ENCODE data around the gene KANSL1. TPM values are rescaled to one million over a fixed set of nuclear protein-coding genes. Genes with fewer than 3 reads are reported as not detected.
A peak's percentile ranks its signal among the peaks of the same experiment; 100 is the strongest.

Gene KANSL1
- polyA plus RNA-seq, 3 donors, result 3.1 to 31.9 (median 4.6) TPM

DNA sequence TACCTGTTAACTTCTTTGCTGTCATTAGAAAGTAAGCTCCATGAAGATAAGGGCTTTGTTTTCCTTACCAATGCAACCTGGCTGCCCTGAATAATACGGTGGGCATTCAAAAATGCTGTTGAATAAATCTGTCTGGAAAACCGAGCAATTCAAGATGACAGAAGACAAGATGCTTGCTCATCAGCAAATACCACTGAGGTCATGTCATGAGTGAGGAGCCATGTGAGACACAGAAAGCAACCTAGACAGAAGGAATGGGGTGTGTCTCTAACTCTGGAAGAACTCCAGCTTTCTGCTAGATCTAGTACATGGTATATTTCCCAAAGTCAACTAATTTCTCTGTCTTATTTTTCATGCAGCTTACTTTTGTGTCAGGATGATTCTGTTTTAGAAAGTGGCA, 130.0 kb downstream of the KANSL1 start:
- Mint-ChIP-seq H3K27ac (no peak overlapping the region), H3K4me3 (no peak overlapping the region), H3K27me3 (ENCODE audit: low read depth in 3 of 3) (no peaks in the 10 kb centered on the region), H3K4me1 (no peaks in the 10 kb centered on the region), H3K36me3 (peaks cover 63 to 77% of the 10 kb centered on the region in 2 donors), H3K9me3 (no peaks in the 10 kb centered on the region)
- no peak overlapping the region for H3K9ac ChIP-seq (ENCODE audit: insufficient read depth, low read length, poor library complexity, severe bottlenecking)
- DNase-seq, result no peak
- peak overlapping the region in 1 of 2 donors; percentile 3 for H3K27ac ChIP-seq (ENCODE audit: low read depth in 1 of 2, low read length in 2 of 2)
- peaks cover 60 to 95% of the 10 kb centered on the region in 2 donors for H3K36me3 ChIP-seq (replicated peaks in 1 of 2; ENCODE audit: control insufficient read depth in 1 of 2, insufficient read depth in 2 of 2, low read length in 2 of 2)
- no peaks in the 10 kb centered on the region for H3K9me3 ChIP-seq (replicated peaks in 1 of 2; ENCODE audit: control insufficient read depth in 1 of 2, insufficient read depth in 1 of 2, low read length in 2 of 2)
- H3K4me3 ChIP-seq (replicated peaks in 1 of 3; ENCODE audit: low read depth in 2 of 3, low read length in 3 of 3), result no peak overlapping the region
- TF ChIP-seq, protein P1, sequence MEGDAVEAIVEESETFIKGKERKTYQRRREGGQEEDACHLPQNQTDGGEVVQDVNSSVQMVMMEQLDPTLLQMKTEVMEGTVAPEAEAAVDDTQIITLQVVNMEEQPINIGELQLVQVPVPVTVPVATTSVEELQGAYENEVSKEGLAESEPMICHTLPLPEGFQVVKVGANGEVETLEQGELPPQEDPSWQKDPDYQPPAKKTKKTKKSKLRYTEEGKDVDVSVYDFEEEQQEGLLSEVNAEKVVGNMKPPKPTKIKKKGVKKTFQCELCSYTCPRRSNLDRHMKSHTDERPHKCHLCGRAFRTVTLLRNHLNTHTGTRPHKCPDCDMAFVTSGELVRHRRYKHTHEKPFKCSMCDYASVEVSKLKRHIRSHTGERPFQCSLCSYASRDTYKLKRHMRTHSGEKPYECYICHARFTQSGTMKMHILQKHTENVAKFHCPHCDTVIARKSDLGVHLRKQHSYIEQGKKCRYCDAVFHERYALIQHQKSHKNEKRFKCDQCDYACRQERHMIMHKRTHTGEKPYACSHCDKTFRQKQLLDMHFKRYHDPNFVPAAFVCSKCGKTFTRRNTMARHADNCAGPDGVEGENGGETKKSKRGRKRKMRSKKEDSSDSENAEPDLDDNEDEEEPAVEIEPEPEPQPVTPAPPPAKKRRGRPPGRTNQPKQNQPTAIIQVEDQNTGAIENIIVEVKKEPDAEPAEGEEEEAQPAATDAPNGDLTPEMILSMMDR (IDR thresholded peaks at IDR 0.05), result no peak
- peaks cover 70% of the 10 kb centered on the region for H4K20me1 ChIP-seq (ENCODE audit: insufficient read depth, low read length)
- peaks cover 5% of the 10 kb centered on the region for H3K79me2 ChIP-seq (ENCODE audit: insufficient read depth, low read length)
- 72% methylated on average over 2 of the region's 2 CpGs for WGBS (ENCODE audit: insufficient coverage)
- H3K4me2 ChIP-seq (replicated peaks; ENCODE audit: extremely low read depth, low read length, poor library complexity, severe bottlenecking), result no peak overlapping the region
- intact Hi-C loops (cut with micrococcal nuclease), result no loop called here
- no peaks in the 10 kb centered on the region for H3K27me3 ChIP-seq (ENCODE audit: control insufficient read depth in 2 of 2, insufficient read depth in 2 of 2, low read length in 2 of 2)
- H3K4me1 ChIP-seq (ENCODE audit: control insufficient read depth in 1 of 2, insufficient read depth in 2 of 2, low read length in 2 of 2), result no peaks in the 10 kb centered on the region
- H2AFZ ChIP-seq (ENCODE audit: insufficient read depth, low read depth, low read length, poor library complexity, severe bottlenecking), result no peak overlapping the region

DNA sequence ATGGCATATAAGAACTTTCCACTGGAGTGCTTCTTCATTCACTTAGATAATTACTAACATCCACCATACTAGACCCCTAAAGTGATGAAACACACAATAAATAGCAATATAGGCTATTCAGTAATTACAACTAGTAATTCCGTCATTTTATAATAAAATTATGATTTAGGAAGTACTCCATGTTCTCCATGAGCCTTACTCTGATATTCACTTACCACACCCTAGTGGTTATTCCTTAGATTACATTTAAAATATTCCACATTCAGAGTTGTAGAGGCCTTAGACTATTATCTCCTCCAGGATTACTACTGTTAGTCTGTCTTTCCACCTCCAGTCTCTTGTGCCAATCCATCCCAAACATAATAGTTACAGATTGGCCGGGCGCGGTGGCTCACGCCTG, 131.8 kb downstream of the KANSL1 start:
- H2AFZ ChIP-seq (ENCODE audit: insufficient read depth, low read depth, low read length, poor library complexity, severe bottlenecking), result no peak overlapping the region
- H4K20me1 ChIP-seq (ENCODE audit: insufficient read depth, low read length), result peaks cover 72% of the 10 kb centered on the region
- intact Hi-C loops (cut with micrococcal nuclease), result no loop called here
- H3K27me3 ChIP-seq (ENCODE audit: control insufficient read depth in 2 of 2, insufficient read depth in 2 of 2, low read length in 2 of 2), result no peaks in the 10 kb centered on the region
- Mint-ChIP-seq H3K4me3 (no peak overlapping the region), H3K9me3 (no peaks in the 10 kb centered on the region), H3K27me3 (ENCODE audit: low read depth in 3 of 3) (no peaks in the 10 kb centered on the region), H3K4me1 (peaks cover 3% of the 10 kb centered on the region), H3K27ac (peak overlapping the region in 1 of 7 donors; percentile 42), H3K36me3 (peaks cover 57 to 73% of the 10 kb centered on the region in 2 donors)
- H3K9me3 ChIP-seq (replicated peaks in 1 of 2; ENCODE audit: control insufficient read depth in 1 of 2, insufficient read depth in 1 of 2, low read length in 2 of 2), result no peaks in the 10 kb centered on the region
- WGBS (ENCODE audit: insufficient coverage), result 100% methylated on average over 4 of the region's 5 CpGs
- DNase-seq, result no peak
- peaks cover 11% of the 10 kb centered on the region for H3K79me2 ChIP-seq (ENCODE audit: insufficient read depth, low read length)
- H3K27ac ChIP-seq (ENCODE audit: low read depth in 1 of 2, low read length in 2 of 2), result no peak overlapping the region
- no peaks in the 10 kb centered on the region for H3K4me1 ChIP-seq (ENCODE audit: control insufficient read depth in 1 of 2, insufficient read depth in 2 of 2, low read length in 2 of 2)
- no peak overlapping the region for H3K4me3 ChIP-seq (replicated peaks in 1 of 3; ENCODE audit: low read depth in 2 of 3, low read length in 3 of 3)
- H3K36me3 ChIP-seq (replicated peaks in 1 of 2; ENCODE audit: control insufficient read depth in 1 of 2, insufficient read depth in 2 of 2, low read length in 2 of 2), result peaks cover 50 to 95% of the 10 kb centered on the region in 2 donors
- H3K9ac ChIP-seq (ENCODE audit: insufficient read depth, low read length, poor library complexity, severe bottlenecking), result no peak overlapping the region
- TF ChIP-seq, protein P1 (IDR thresholded peaks at IDR 0.05), result peak; percentile 59
- no peak overlapping the region for H3K4me2 ChIP-seq (replicated peaks; ENCODE audit: extremely low read depth, low read length, poor library complexity, severe bottlenecking)

Data from CD14-positive monocyte (primary cell).